ENCODE measurements around the gene SERPINA5. TPM values are rescaled to one million over a fixed set of nuclear protein-coding genes. Genes with fewer than 3 reads are reported as not detected.

SERPINA5 gene
- total RNA-seq, 1 donor, result 0.36 TPM

DNA sequence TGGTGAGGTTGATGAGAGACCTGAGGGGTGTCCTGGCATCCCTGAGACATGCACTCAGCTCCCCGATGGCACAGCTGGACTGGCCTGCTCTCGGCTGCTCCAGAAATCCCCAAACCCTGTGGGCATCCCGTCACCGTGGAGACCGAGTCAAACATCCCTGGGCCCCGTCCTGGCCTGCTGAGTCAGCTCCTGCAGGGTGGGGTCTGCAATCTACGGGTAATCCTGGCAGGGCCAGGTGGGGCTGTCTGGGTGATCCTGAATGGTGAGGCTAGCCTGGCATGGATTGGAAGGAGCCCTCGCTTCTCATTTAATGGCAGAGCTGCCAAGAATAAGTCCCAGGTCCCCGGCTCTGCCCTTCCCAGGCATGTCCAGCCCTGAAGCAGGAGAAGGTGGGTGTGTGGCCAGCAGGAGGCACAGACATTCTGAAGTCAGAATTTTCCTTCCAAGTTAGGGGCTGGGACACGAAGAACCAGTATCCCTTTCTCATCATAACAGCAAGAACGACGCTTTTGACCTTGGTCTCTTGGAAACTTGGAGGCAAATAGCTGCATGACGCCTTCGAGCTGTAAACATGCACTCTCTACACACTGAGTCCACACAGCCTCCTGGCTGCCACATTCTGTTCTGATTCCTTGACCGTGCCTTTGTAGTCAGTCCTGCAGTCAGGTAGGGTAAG lies 37.6 kb upstream of the SERPINA5 start:
- TF ChIP-seq, protein P1, sequence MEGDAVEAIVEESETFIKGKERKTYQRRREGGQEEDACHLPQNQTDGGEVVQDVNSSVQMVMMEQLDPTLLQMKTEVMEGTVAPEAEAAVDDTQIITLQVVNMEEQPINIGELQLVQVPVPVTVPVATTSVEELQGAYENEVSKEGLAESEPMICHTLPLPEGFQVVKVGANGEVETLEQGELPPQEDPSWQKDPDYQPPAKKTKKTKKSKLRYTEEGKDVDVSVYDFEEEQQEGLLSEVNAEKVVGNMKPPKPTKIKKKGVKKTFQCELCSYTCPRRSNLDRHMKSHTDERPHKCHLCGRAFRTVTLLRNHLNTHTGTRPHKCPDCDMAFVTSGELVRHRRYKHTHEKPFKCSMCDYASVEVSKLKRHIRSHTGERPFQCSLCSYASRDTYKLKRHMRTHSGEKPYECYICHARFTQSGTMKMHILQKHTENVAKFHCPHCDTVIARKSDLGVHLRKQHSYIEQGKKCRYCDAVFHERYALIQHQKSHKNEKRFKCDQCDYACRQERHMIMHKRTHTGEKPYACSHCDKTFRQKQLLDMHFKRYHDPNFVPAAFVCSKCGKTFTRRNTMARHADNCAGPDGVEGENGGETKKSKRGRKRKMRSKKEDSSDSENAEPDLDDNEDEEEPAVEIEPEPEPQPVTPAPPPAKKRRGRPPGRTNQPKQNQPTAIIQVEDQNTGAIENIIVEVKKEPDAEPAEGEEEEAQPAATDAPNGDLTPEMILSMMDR (IDR thresholded peaks at IDR 0.05; ENCODE audit: extremely low read depth, low read depth, low read length), result no peak
- Histone ChIP-seq H3K36me3 (ENCODE audit: insufficient read depth, low read length) (no peaks in the 10 kb centered on the region), H3K79me2 (ENCODE audit: insufficient read depth, low read length) (no peaks in the 10 kb centered on the region), H3K27ac (ENCODE audit: low read depth, low read length) (no peak overlapping the region), H3K4me2 (ENCODE audit: insufficient read depth, low read length) (no peak overlapping the region), H3K4me1 (ENCODE audit: insufficient read depth, low read length) (peaks cover 15% of the 10 kb centered on the region), H3K9me3 (ENCODE audit: low read depth, low read length) (peaks cover 3% of the 10 kb centered on the region), H3K27me3 (ENCODE audit: insufficient read depth, low read length) (no peaks in the 10 kb centered on the region), H4K20me1 (ENCODE audit: insufficient read depth, low read length) (no peaks in the 10 kb centered on the region), H2AFZ (ENCODE audit: low read length) (peak overlapping the region; percentile 30), H3K4me3 (ENCODE audit: insufficient read depth, low read length) (no peak overlapping the region)
- DNase-seq (ENCODE audit: insufficient read length, low spot score, missing footprints), result peak; percentile 60

DNA sequence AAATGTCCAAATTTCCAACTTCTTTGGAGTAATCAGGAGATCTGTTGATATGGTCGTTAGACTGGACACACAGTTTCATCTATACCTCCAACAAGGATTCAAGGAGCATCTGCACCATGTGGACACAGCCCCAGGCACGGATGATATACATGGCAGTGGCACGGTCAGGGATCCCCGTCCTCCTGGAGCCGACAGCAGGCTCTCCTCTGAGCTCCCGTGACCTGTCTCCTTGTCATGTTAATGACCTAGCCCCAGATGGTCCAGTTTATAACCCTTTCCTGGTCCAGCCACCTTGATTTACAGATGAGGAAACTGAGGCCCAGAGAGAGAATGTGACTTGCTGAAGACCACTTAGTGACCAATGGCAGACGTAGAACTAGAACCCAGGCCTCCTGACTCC lies 36.5 kb upstream of the SERPINA5 start:
- DNase-seq (ENCODE audit: insufficient read length, low spot score, missing footprints), result no peak
- TF ChIP-seq, protein P1 (IDR thresholded peaks at IDR 0.05; ENCODE audit: extremely low read depth, low read depth, low read length), result no peak

DNA sequence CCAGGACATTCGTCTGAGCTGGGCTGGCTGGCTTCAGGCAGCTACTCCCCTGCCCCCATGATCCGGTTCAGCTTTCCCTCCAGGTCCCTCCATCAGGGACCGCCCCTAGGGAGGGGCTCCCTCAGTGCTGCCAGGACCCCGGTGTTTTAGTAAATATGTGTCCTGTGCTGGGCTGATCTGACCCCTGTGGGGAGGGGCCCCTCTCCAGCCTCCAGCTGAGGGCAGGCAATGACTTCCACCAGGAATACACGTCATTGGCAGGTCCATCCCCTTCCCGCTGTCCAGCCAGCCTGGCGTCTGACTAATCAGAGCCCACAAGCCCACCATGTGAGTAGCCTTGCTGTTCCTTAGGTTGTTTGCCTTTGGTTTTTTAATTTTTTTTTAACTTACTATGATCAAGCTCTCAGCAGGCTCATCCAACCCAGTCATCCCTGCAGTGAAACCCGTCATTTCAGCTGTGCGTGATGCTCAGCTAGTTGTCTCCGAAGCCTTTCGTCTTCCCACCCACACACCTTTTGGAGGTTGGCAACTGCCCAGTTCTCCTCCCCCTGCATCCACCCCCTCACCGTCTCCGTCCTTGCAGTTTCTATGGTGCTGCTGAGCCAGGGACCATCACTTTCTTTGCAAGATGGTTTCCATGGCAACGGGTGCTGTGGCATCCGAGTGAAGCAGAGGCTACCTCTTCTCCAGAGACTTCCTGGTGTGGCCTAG lies 35.9 kb upstream of the SERPINA5 start:
- Histone ChIP-seq H2AFZ (ENCODE audit: low read length) (no peak overlapping the region), H3K9me3 (ENCODE audit: low read depth, low read length) (peaks cover 3% of the 10 kb centered on the region), H3K27me3 (ENCODE audit: insufficient read depth, low read length) (no peaks in the 10 kb centered on the region), H3K4me2 (ENCODE audit: insufficient read depth, low read length) (no peak overlapping the region), H3K4me1 (ENCODE audit: insufficient read depth, low read length) (peaks cover 8% of the 10 kb centered on the region), H3K36me3 (ENCODE audit: insufficient read depth, low read length) (no peaks in the 10 kb centered on the region), H3K4me3 (ENCODE audit: insufficient read depth, low read length) (no peak overlapping the region), H3K27ac (ENCODE audit: low read depth, low read length) (no peak overlapping the region), H4K20me1 (ENCODE audit: insufficient read depth, low read length) (no peaks in the 10 kb centered on the region), H3K79me2 (ENCODE audit: insufficient read depth, low read length) (no peaks in the 10 kb centered on the region)
- TF ChIP-seq, protein P1 (IDR thresholded peaks at IDR 0.05; ENCODE audit: extremely low read depth, low read depth, low read length), result no peak
- peak; percentile 44 for DNase-seq (ENCODE audit: insufficient read length, low spot score, missing footprints)

More for the DNA sequence above, 36.5 kb upstream of the SERPINA5 start:
- no peaks in the 10 kb centered on the region for H3K36me3 ChIP-seq (ENCODE audit: insufficient read depth, low read length)
- H3K4me1 ChIP-seq (ENCODE audit: insufficient read depth, low read length), result peaks cover 13% of the 10 kb centered on the region
- H3K27ac ChIP-seq (ENCODE audit: low read depth, low read length), result no peak overlapping the region
- no peak overlapping the region for H2AFZ ChIP-seq (ENCODE audit: low read length)
- H3K4me3 ChIP-seq (ENCODE audit: insufficient read depth, low read length), result no peak overlapping the region
- no peaks in the 10 kb centered on the region for H4K20me1 ChIP-seq (ENCODE audit: insufficient read depth, low read length)
- H3K27me3 ChIP-seq (ENCODE audit: insufficient read depth, low read length), result no peaks in the 10 kb centered on the region
- no peaks in the 10 kb centered on the region for H3K79me2 ChIP-seq (ENCODE audit: insufficient read depth, low read length)
- no peak overlapping the region for H3K4me2 ChIP-seq (ENCODE audit: insufficient read depth, low read length)
- peaks cover 3% of the 10 kb centered on the region for H3K9me3 ChIP-seq (ENCODE audit: low read depth, low read length)

DNA sequence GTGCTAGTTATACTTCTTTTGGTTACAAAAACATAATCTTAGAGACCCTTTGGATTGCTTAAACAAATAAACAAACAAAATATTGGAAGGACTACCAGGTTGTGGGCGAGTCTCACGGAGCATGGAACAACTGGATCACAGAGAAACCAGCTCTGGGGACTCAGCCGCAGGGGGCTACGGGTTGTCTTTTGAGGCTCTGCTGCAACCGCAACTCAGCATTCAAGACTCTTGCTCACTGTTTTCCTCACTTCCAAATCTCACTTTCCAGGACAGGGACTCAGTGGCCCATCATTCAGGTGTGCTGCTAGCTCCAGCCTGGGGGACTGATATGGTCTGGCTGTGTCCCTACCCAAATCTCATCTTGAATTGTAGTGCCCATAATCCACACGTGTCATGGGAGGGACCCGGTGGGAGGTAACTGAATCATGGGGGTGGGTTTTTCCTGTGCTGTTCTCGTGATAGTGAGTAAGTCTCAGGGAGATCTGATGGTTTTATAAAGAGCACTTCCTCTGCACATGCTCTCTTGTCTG lies 34.0 kb upstream of the SERPINA5 start:
- TF ChIP-seq, protein P1 (IDR thresholded peaks at IDR 0.05; ENCODE audit: extremely low read depth, low read depth, low read length), result no peak
- Histone ChIP-seq H2AFZ (ENCODE audit: low read length) (no peak overlapping the region), H3K36me3 (ENCODE audit: insufficient read depth, low read length) (no peaks in the 10 kb centered on the region), H3K4me1 (ENCODE audit: insufficient read depth, low read length) (peaks cover 4% of the 10 kb centered on the region), H3K27ac (ENCODE audit: low read depth, low read length) (no peak overlapping the region), H3K4me2 (ENCODE audit: insufficient read depth, low read length) (no peak overlapping the region), H3K27me3 (ENCODE audit: insufficient read depth, low read length) (no peaks in the 10 kb centered on the region), H3K79me2 (ENCODE audit: insufficient read depth, low read length) (no peaks in the 10 kb centered on the region), H3K4me3 (ENCODE audit: insufficient read depth, low read length) (no peak overlapping the region), H3K9me3 (ENCODE audit: low read depth, low read length) (peaks cover 3% of the 10 kb centered on the region), H4K20me1 (ENCODE audit: insufficient read depth, low read length) (no peaks in the 10 kb centered on the region)
- DNase-seq (ENCODE audit: insufficient read length, low spot score, missing footprints), result no peak
